ENCODE measurements around the gene ZNF619. TPM values are rescaled to one million over a fixed set of nuclear protein-coding genes. Genes with fewer than 3 reads are reported as not detected.
"Not testable (repeated sequence)": the region's sequence is repeated elsewhere in the genome, so short reads cannot be mapped to it uniquely, and the experiment has no call there.

Gene ZNF619
- total RNA-seq, 1 experiment from 2014 or later: 8.3 TPM

DNA sequence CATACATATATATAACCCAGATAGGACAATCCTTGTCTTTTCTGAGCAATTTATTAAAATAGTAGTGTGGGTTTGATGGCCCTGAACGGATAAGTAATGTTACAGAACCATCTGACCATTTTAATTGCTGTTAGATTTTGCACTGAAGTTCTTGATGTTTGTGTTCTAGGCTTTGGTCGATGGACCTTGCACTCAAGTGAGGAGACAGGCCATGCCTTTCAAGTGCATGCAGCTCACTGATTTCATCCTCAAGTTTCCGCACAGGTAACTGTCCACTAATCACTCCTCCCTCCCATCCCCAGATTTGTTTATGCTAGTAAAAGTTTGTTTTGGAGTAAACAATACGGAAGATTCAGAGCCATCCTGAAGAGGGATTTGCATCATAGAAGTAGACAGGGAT, 18.4 kb upstream of the ZNF619 start:
- Mint-ChIP-seq H3K9me3 (ENCODE audit: unreplicated experiment) (no peaks in the 10 kb centered on the region), H3K36me3 (ENCODE audit: insufficient read depth, unreplicated experiment) (peaks cover 74% of the 10 kb centered on the region), H3K4me1 (ENCODE audit: insufficient read depth, unreplicated experiment) (peaks cover 3% of the 10 kb centered on the region), H3K27me3 (ENCODE audit: insufficient read depth, unreplicated experiment) (no peaks in the 10 kb centered on the region), H3K27ac (ENCODE audit: low read depth, unreplicated experiment) (peak overlapping the region; percentile 99), H3K4me3 (ENCODE audit: unreplicated experiment) (peak overlapping the region; percentile 94)
- TF ChIP-seq CTCF (IDR thresholded peaks at IDR 0.05; ENCODE audit: unreplicated experiment): no peak
- intact Hi-C loops (cut with micrococcal nuclease): no loop called here
- ChIA-PET CTCF (interaction anchor here (1.0 to 1.3 kb wide), 2 partner anchors 122 to 130 kb away, joined by 3 read pairs; no protein-coding TSS in a partner anchor), POLR2A (interaction anchor here (0.6 to 3.6 kb wide), 7 partner anchors 19 to 1441 kb away, joined by 3 to 41 read pairs (median 4); partner anchors contain the start of genes ZNF619 and ZNF620)
- BruUV-seq (replicated peaks): no TSS peak
- no peak for DNase-seq (ENCODE audit: unreplicated experiment)

DNA sequence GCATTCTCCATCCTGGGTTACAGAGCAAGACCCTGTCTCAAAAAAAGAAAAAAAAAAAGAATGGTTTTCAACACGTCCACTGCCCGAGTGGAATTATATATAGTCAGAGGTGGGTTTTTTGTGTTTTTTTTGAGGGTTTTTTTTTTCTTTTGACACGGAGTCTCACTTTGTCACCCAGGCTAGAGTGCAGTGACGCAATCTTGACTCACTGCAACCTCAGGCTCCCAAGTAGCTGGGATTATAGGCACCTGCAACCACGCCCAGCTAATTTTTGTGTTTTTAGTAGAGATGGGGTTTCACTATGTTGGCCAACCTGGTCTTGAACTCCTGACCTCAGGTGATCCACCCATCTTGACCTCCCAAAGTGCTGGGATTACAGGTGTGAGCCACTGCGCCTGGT, 16.4 kb upstream of the ZNF619 start:
- ChIA-PET POLR2A (interaction anchor here (0.6 to 1.9 kb wide), 2 partner anchors 9 to 340 kb away, joined by 4 to 5 read pairs; no protein-coding TSS in a partner anchor), CTCF (interaction anchor here (1.6 kb wide), 1 partner anchor 11 kb away, joined by 8 read pairs; no protein-coding TSS in a partner anchor)
- H3K4me1 Mint-ChIP-seq (ENCODE audit: insufficient read depth, unreplicated experiment); intact Hi-C loops (cut with micrococcal nuclease); BruUV-seq (replicated peaks); H3K4me3 Mint-ChIP-seq (ENCODE audit: unreplicated experiment); H3K9me3 Mint-ChIP-seq (ENCODE audit: unreplicated experiment); H3K27me3 Mint-ChIP-seq (ENCODE audit: insufficient read depth, unreplicated experiment); H3K27ac Mint-ChIP-seq (ENCODE audit: low read depth, unreplicated experiment): not testable (repeated sequence)
- peaks cover 87% of the 10 kb centered on the region for H3K36me3 Mint-ChIP-seq (ENCODE audit: insufficient read depth, unreplicated experiment)
- DNase-seq (ENCODE audit: unreplicated experiment): peak; percentile 62

GRCh38 chr3:40461161-40461560, 15.8 kb upstream of the ZNF619 start:
- no peak overlapping the region for H3K4me3 Mint-ChIP-seq (ENCODE audit: unreplicated experiment)
- no TSS peak for BruUV-seq (replicated peaks)
- no peaks in the 10 kb centered on the region for H3K9me3 Mint-ChIP-seq (ENCODE audit: unreplicated experiment)
- TF ChIP-seq CTCF (IDR thresholded peaks at IDR 0.05; ENCODE audit: unreplicated experiment): no peak
- no peak for DNase-seq (ENCODE audit: unreplicated experiment)
- intact Hi-C loops (cut with micrococcal nuclease): no loop called here
- H3K4me1 Mint-ChIP-seq (ENCODE audit: insufficient read depth, unreplicated experiment): no peaks in the 10 kb centered on the region
- H3K36me3 Mint-ChIP-seq (ENCODE audit: insufficient read depth, unreplicated experiment): peaks cover 94% of the 10 kb centered on the region
- H3K27me3 Mint-ChIP-seq (ENCODE audit: insufficient read depth, unreplicated experiment): no peaks in the 10 kb centered on the region
- CTCF ChIA-PET: interaction anchor here (0.6 to 1.6 kb wide), 2 partner anchors 10 to 133 kb away, joined by 4 to 8 read pairs; no protein-coding TSS in a partner anchor
- H3K27ac Mint-ChIP-seq (ENCODE audit: low read depth, unreplicated experiment): no peak overlapping the region
- POLR2A ChIA-PET: interaction anchor here (0.6 to 1.9 kb wide), 3 partner anchors 8 to 47 kb away, joined by 3 to 5 read pairs (median 4); partner anchors contain the start of gene ZNF619

DNA sequence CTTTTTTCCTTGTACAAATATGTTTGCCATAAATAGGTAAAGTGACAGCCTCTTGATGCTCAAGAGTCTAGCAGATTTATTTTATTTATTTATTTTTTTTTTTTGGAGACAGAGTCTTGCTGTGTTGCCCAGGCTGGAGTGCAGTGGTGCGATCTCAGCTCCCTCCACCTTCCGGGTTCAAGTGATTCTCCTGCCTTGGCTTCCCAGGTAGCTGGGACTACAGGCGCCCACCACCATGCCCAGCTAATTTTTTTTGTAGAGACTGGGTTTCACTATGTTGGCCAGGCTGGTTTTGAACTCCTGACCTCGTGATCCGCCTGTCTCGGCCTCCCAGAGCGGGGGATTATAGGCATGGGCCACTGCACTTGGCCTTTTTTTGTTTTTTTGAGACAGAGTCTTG, 14.1 kb upstream of the ZNF619 start:
- H3K9me3 Mint-ChIP-seq (ENCODE audit: unreplicated experiment); H3K27me3 Mint-ChIP-seq (ENCODE audit: insufficient read depth, unreplicated experiment); BruUV-seq (replicated peaks); H3K4me3 Mint-ChIP-seq (ENCODE audit: unreplicated experiment); H3K27ac Mint-ChIP-seq (ENCODE audit: low read depth, unreplicated experiment); DNase-seq (ENCODE audit: unreplicated experiment); CTCF ChIA-PET; H3K4me1 Mint-ChIP-seq (ENCODE audit: insufficient read depth, unreplicated experiment); intact Hi-C loops (cut with micrococcal nuclease): not testable (repeated sequence)
- POLR2A ChIA-PET: interaction anchor here (1.0 to 1.5 kb wide), 3 partner anchors 9 to 128 kb away, joined by 3 to 4 read pairs (median 4); partner anchors contain the start of gene ZNF619
- H3K36me3 Mint-ChIP-seq (ENCODE audit: insufficient read depth, unreplicated experiment): peaks cover 86% of the 10 kb centered on the region

GRCh38 chr3:40463579-40463978, 13.3 kb upstream of the ZNF619 start:
- no peak overlapping the region for H3K4me3 Mint-ChIP-seq (ENCODE audit: unreplicated experiment)
- intact Hi-C loops (cut with micrococcal nuclease): no loop called here
- no peak for TF ChIP-seq CTCF (IDR thresholded peaks at IDR 0.05; ENCODE audit: unreplicated experiment)
- no peaks in the 10 kb centered on the region for H3K27me3 Mint-ChIP-seq (ENCODE audit: insufficient read depth, unreplicated experiment)
- H3K4me1 Mint-ChIP-seq (ENCODE audit: insufficient read depth, unreplicated experiment): no peaks in the 10 kb centered on the region
- no peak for DNase-seq (ENCODE audit: unreplicated experiment)
- BruUV-seq (replicated peaks): no TSS peak
- H3K36me3 Mint-ChIP-seq (ENCODE audit: insufficient read depth, unreplicated experiment): peaks cover 78% of the 10 kb centered on the region
- ChIA-PET POLR2A (interaction anchor here (1.0 to 1.5 kb wide), 3 partner anchors 10 to 129 kb away, joined by 3 to 4 read pairs (median 4); partner anchors contain the start of gene ZNF619), CTCF (interaction anchor here (0.7 kb wide), 1 partner anchor 1073 kb away, joined by 3 read pairs; no protein-coding TSS in a partner anchor)
- H3K9me3 Mint-ChIP-seq (ENCODE audit: unreplicated experiment): no peaks in the 10 kb centered on the region
- no peak overlapping the region for H3K27ac Mint-ChIP-seq (ENCODE audit: low read depth, unreplicated experiment)
